ENCODE data around the gene NLN. TPM values are rescaled to one million over a fixed set of nuclear protein-coding genes. Genes with fewer than 3 reads are reported as not detected.

NLN gene
- total and polyA plus RNA-seq, 2 of the 4 experiments (the other 2 are of a cell fraction) = 19.1 to 37.1 TPM

DNA sequence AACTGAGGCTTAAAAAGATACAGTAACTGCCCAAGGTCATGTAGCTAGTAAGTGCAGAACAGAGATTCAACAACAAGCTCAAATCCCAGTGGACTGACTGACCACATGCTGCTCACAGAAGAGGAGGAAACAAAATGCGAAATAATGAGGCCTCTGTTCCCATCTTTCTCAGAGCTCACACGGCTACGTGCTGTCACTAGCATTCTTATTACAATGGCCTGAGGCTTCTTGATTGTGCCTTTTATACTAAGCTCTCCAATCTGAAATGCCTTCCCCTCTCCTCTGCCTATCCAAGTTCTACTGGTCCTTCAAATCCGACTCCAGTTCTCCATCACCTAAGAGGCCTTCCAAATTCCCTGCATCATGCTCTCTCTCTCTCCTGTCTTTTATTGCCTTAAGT lies 26.1 kb upstream of the NLN start:
- Histone ChIP-seq H3K36me3 (ENCODE audit: control insufficient read depth, insufficient read depth, low read length) (peaks cover 5% of the 10 kb centered on the region; the same call in 1 of the 2 replicates), H4K91ac (ENCODE audit: insufficient read depth, low read depth, low read length) (no peak overlapping the region), H3K4me3 (ENCODE audit: insufficient read depth, low read depth, low read length) (no peak overlapping the region), H2AK5ac (ENCODE audit: low read depth, low read length) (no peak overlapping the region), H4K5ac (ENCODE audit: low read depth, low read length) (no peak overlapping the region), H2AFZ (replicated peaks; ENCODE audit: low read length, poor library complexity) (no peak overlapping the region), H2BK15ac (ENCODE audit: low read depth, low read length) (no peak overlapping the region), H3K4me2 (ENCODE audit: low read depth, low read length) (no peak overlapping the region), H3K9me3 (ENCODE audit: control insufficient read depth, insufficient read depth, low read length) (no peaks in the 10 kb centered on the region), H3K14ac (replicated peaks; ENCODE audit: low read depth, low read length) (no peak overlapping the region), H3K56ac (ENCODE audit: extremely low read depth, insufficient read depth, low read length) (no peak overlapping the region), H3K4me1 (ENCODE audit: control insufficient read depth, insufficient read depth, low read length) (no peaks in the 10 kb centered on the region), H3K27me3 (ENCODE audit: control insufficient read depth, insufficient read depth, low read length) (no peaks in the 10 kb centered on the region), H3K79me1 (ENCODE audit: low read depth in 1 of 2, low read length in 2 of 2) (peaks cover 0 to 4% of the 10 kb centered on the region in 2 experiments; a peak in 3 of 4 replicates), H2BK120ac (ENCODE audit: low read depth, low read length) (no peak overlapping the region), H3K9me1 (ENCODE audit: insufficient read depth, low read length) (peaks cover 4% of the 10 kb centered on the region), H3K4ac (ENCODE audit: low read depth, low read length) (no peak overlapping the region), H3K9ac (ENCODE audit: low read depth, low read length) (no peak overlapping the region), H2AK9ac (replicated peaks; ENCODE audit: low read depth, low read length, poor library complexity) (no peak overlapping the region), H2BK20ac (ENCODE audit: low read depth, low read length) (no peak overlapping the region), H2BK5ac (ENCODE audit: low read depth, low read length, poor library complexity, severe bottlenecking) (no peak overlapping the region), H3K18ac (ENCODE audit: low read depth, low read length) (no peak overlapping the region), H4K20me1 (ENCODE audit: insufficient read depth, low read length) (no peaks in the 10 kb centered on the region), H3K23ac (ENCODE audit: low read depth, low read length) (no peak overlapping the region), H4K8ac (ENCODE audit: low read depth in 2 of 2, low read length in 2 of 2) (no peak overlapping the region), H3K27ac (ENCODE audit: insufficient read depth, low read length) (no peak overlapping the region)
- ATAC-seq (ENCODE audit: low read depth) (no peak), DNase-seq (no peak)
- BruUV-seq (replicated peaks) = no TSS peak
- in situ Hi-C loops (cut with MboI; ENCODE audit: low sequenced_read_pairs) = no loop called here
- intact Hi-C loops (cut with micrococcal nuclease) = no loop called here
- 100% methylated on average over 2 of the region's 4 CpGs; no CpG with 5 or more reads in 1 of the 2 experiments for WGBS, 2 experiments (ENCODE audit: extremely low coverage in 2 of 2, insufficient read length in 1 of 2)
- TF ChIP-seq BHLHE40 (IDR thresholded peaks at IDR 0.05; ENCODE audit: low read depth, low read length) (no peak), FOS (IDR thresholded peaks at IDR 0.05; ENCODE audit: low read depth, low read length) (no peak), RCOR1 (IDR thresholded peaks at IDR 0.05; ENCODE audit: insufficient replicate concordance, low read length) (no peak), MAZ (IDR thresholded peaks at IDR 0.05; ENCODE audit: borderline replicate concordance, low read depth, low read length) (no peak), RFX5 (IDR thresholded peaks at IDR 0.05; ENCODE audit: low read depth, low read length) (no peak)
- TF ChIP-seq, protein P1, sequence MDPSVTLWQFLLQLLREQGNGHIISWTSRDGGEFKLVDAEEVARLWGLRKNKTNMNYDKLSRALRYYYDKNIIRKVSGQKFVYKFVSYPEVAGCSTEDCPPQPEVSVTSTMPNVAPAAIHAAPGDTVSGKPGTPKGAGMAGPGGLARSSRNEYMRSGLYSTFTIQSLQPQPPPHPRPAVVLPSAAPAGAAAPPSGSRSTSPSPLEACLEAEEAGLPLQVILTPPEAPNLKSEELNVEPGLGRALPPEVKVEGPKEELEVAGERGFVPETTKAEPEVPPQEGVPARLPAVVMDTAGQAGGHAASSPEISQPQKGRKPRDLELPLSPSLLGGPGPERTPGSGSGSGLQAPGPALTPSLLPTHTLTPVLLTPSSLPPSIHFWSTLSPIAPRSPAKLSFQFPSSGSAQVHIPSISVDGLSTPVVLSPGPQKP (IDR thresholded peaks at IDR 0.05; ENCODE audit: borderline replicate concordance, low read depth, low read length) = no peak
- TF ChIP-seq, protein P2, sequence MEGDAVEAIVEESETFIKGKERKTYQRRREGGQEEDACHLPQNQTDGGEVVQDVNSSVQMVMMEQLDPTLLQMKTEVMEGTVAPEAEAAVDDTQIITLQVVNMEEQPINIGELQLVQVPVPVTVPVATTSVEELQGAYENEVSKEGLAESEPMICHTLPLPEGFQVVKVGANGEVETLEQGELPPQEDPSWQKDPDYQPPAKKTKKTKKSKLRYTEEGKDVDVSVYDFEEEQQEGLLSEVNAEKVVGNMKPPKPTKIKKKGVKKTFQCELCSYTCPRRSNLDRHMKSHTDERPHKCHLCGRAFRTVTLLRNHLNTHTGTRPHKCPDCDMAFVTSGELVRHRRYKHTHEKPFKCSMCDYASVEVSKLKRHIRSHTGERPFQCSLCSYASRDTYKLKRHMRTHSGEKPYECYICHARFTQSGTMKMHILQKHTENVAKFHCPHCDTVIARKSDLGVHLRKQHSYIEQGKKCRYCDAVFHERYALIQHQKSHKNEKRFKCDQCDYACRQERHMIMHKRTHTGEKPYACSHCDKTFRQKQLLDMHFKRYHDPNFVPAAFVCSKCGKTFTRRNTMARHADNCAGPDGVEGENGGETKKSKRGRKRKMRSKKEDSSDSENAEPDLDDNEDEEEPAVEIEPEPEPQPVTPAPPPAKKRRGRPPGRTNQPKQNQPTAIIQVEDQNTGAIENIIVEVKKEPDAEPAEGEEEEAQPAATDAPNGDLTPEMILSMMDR (conservative IDR thresholded peaks at IDR 0.05; ENCODE audit: low read depth, low read length) = no peak
- ChIA-PET POLR2A (ENCODE audit: unreplicated experiment) (no interaction called here), CTCF (no interaction called here)
- dilution Hi-C loops (cut with HindIII; ENCODE audit: low sequenced_read_pairs, unreplicated experiment) = no loop called here
